Stimulated activated CD8-positive, alpha-beta memory T cell treated with anti-CD3 and anti-CD28 coated beads, Interleukin-7, amount 100 ng/mL, for 24 hours (primary cell): ENCODE results near the gene STAP2.

Source experiments
- DNase-seq: peaks from one replicate; pipeline ENCODE4 v3.0.0-alpha.2; 2020; ENCODE audit warnings: low read depth

STAP2 gene

GRCh38 chr19:4338441-4339355, at the start of gene STAP2:
STAP2 (minus strand) TSS chr19:4338827; CDS start chr19:4338753, 74 bp downstream.
- DNase-seq = no peak

GRCh38 chr19:4386041-4386782, 47.6 kb upstream of the STAP2 start:
- no peak for DNase-seq

- no peak for DNase-seq
These were observed 46.8 kb upstream of the STAP2 start for GRCh38 chr19:4385291-4386040.

- no peak for DNase-seq
These were observed 41.7 kb upstream of the STAP2 start for GRCh38 chr19:4380254-4380727.

GRCh38 chr19:4379383-4380253, 41.0 kb upstream of the STAP2 start:
- no peak for DNase-seq

- no peak for DNase-seq
These were observed 40.3 kb upstream of the STAP2 start for GRCh38 chr19:4378886-4379285.

- DNase-seq = no peak
These were observed 38.6 kb upstream of the STAP2 start for GRCh38 chr19:4376991-4377781.

- no peak for DNase-seq
These were observed 38.0 kb upstream of the STAP2 start for GRCh38 chr19:4376671-4376990.

GRCh38 chr19:4376028-4376670, 37.5 kb upstream of the STAP2 start:
- DNase-seq = no peak

GRCh38 chr19:4375164-4376027, 36.8 kb upstream of the STAP2 start:
- no peak for DNase-seq

- DNase-seq = no peak
These were observed 36.0 kb upstream of the STAP2 start for GRCh38 chr19:4374498-4375163.

- DNase-seq = no peak
These were observed 35.2 kb upstream of the STAP2 start for GRCh38 chr19:4373601-4374497.

GRCh38 chr19:4373013-4373367, 34.4 kb upstream of the STAP2 start:
- no peak for DNase-seq

GRCh38 chr19:4372165-4373012, 33.8 kb upstream of the STAP2 start:
- DNase-seq = no peak

- DNase-seq = no peak
These were observed 32.9 kb upstream of the STAP2 start for GRCh38 chr19:4371247-4372164.
